HG03103 (cell line): ENCODE data around the gene FEZF1.
"Not testable (repeated sequence)": the region's sequence is repeated elsewhere in the genome, so short reads cannot be mapped to it uniquely, and the experiment has no call there.

Source experiments
- ATAC-seq: cut with Tn5 transposase; IDR thresholded peaks from one replicate; pipeline ENCODE4 v1.9.1; 2021; ENCODE audit warnings: low read depth; ENCODE audit not compliant: unreplicated experiment

FEZF1 gene

DNA sequence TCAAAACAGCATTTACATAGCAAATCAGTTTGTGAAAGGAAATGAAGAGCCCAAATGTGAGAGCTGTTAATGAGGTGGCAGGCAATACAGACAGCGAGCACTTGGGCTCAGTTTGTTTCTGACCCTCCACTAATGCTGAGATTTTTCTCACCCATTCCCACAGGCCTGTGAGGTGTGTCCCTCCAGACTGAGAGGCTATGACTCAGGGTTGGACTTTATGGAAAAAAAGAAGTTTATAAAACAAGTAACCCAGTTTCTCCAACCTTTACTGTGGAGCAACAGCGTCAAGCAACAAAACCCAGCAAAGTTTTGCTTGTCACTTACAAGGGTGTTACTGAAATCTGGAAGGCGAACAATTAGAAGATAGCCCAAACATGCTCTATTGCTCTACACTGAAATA lies 4.9 kb upstream of the FEZF1 start:
- ATAC-seq = no peak

- ATAC-seq = no peak
Measured at GRCh38 chr7:122307228-122307621, 2.7 kb upstream of the FEZF1 start.

DNA sequence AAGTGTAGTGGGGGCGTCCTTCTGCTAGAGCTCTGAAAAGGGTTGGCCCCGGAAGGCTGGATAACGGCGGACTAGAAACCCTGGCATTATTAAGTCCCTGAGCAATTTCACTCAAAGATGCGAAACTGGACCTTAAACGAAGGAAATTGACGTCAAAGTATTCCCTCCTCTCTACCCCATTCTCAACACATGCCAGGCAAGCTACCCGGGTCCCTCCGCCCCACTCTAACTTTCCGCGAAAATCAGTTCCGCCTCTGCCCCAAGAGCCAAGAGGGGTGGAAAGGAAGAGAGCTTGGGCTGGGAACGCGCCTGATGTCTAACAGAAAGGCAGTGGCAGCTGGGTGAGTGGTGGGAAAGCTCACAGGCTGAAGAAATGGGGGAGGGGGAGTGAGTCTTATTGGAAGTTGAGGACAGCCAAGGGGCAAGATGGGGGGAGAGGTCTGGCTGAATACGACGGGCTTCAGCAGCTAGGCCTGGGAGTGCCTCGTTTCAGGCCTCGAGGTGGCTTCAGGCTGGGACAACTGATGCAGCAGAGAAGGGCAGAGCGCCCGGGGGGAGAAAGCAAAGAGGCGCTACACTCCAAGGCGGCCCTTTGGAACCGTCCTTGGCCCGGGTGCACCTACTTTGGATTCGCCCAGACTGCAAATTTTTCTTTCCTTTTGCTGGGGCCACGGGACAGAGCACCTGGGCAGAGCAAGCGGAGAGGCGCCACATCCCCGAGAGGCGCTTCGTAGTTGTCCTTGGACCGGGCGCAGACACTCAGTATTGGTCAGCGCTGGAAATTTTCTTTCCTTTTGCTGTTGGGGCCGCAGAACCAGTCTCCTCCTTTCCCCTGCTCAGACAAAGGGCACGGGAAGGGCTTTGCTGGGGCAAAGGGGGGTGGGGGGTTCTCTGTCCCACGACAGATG lies 2.0 kb upstream of the FEZF1 start:
- ATAC-seq = no peak

DNA sequence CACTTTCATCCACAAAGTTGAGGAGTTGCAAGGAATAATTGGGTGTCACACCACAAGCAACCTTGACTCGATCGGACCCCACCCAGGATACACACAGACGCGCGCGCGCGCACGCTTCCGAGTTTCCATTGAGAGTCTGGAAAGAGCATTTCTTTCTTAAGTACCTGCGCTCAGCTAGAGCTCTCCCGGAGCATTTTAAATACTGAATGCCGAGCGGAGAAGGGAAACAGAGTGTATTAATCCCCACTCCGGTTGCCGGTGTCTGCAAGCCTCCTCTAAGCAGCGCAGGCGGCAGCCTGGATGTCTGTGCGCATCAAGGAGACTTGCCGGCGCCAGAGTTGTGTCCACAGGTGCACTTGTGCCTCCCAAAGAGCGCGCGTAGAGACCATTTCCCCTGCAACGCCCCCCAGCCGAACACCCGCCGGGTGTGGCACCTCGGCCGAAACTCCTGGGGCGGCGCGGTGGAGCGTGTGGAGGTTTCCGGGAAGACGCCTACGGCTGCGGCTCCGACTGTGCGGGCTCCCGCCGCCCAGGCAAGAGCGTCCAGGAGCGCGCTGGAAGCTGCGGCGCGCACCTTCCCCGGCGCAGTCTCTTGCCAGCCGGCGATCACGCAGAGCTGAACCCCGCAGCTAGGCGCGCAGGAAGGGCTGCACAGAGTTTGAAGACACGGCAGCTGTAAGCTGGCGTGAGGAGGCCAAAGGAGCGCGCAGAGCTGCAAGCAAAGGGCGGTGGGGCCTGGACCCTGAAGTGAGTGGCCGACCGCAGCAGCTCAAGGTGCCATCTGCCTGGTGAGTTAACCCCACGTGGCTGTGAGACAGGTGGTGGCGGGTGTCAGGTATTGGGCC lies 1.1 kb upstream of the FEZF1 start:
- ATAC-seq = no peak

GRCh38 chr7:122304996-122305421 lies 459 bp upstream of the FEZF1 start:
- no peak for ATAC-seq

DNA sequence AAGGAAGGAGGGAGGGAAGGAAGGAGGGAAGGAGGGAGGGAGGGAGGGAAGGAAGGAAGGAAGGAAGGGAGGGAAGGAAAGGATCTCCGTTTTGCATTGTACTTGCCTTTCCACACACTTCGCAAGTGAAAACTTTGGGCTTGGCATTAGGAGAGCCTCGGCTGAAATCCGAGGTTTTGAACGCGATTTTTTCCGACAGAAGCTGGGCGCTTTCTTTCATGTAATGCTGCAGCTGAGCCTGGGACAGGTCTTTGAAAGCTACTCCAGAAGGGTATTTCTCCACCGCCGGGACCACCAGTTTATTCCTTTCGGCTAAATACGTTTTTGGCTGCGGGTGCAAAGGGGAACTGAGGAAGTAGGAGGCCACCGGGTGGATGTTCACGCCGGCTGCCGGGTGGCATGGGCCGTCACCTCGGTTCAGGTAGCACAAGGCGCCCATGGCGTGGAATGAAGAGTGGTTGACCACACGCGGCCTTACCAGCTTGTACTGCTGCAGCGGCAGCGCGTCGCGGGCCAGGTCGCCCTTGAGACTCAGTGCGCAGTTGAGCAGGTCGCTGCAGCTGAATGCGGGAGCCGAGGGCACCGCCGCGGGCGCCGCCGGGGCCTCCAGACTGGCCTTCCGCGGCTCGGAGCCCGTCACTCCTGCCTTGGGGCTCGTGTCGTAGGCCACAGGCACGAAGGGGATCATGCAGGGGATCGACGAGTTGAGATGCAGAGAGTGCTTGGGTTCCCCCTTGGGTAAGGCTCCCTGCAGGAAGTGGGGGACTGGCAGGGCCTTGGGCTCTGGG lies 825 bp downstream of the FEZF1 start:
- no peak for ATAC-seq

DNA sequence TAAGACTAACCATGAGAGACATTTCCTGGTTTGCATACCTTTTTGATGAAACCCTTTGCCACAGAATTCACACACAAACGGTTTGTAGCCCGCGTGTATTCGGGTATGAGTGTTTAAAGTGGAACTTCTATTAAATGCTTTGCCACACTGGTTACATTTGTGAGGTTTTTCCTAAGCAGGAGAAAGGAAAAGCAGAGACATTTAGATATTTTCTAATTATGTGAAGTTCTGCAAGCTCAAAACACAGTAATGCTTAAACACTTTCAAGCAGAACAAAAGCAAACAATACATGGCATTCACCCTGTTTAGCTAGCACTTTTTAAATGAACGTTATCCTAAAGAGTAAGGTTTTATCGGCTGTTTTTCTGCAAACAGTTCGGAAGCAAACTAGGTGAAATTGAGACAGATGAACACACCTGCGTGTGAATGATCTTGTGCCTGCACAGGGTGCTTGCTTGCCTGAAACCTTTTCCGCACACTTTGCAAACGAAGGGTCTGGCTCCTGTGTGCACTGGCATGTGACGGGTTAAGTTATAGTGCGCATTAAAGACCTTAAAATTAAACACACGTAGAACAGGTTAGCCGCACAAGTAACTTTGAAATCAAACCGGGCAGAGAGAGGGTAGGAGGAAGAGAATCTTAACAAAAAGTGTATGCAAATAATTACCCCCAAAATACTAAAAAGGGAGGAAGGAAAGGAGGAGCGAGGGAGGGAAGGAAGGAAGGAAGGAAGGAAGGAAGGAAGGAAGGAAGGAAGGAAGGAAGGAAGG lies 1.6 kb downstream of the FEZF1 start:
- ATAC-seq = no peak

DNA sequence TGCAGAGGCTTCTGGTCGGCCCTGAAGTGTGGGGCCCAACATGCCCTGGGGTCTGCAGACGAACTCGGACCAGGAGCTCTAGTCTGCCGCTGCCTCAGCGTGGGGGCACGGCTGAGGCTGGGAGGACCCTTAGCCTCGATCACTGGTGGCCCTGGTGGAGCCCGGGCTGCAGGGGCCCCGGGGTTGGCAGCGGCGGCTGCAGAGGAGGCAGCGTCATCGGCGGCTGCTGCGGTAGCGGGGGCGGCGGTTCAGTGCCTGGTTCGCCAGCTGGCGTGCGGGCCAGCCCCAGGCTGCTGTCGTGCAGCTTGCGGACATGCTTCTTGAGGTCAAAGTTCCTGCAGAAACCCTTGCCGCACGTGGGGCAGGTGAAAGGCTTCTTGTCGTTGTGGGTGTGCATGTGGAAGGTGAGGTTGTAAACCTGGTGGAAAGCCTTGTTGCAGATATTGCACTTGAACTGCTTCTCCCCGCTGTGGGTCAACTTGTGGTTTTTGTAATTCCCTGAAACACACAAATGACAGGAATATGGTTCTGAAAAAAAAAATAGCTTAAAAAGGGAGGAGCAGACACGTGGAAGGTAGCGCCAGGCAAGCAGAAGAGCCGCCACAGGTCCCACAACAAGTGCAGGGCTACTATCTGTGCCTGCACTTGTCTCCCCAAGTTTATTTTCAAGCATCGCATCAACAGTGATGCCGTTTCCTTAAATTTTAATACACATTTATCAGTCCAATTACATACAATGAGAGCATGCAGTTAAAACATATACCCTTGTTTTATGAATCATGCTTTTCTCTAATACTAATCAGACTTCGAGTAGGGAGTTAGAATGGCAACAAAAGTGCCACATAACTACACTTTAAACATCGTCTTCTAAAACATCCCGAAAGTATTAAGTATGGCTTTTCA lies 2.4 kb downstream of the FEZF1 start:
- ATAC-seq = no peak

GRCh38 chr7:122300956-122301833 lies 3.4 kb downstream of the FEZF1 start:
- no peak for ATAC-seq

- ATAC-seq = no peak
Measured at GRCh38 chr7:122300211-122300932, 4.2 kb downstream of the FEZF1 start.

DNA sequence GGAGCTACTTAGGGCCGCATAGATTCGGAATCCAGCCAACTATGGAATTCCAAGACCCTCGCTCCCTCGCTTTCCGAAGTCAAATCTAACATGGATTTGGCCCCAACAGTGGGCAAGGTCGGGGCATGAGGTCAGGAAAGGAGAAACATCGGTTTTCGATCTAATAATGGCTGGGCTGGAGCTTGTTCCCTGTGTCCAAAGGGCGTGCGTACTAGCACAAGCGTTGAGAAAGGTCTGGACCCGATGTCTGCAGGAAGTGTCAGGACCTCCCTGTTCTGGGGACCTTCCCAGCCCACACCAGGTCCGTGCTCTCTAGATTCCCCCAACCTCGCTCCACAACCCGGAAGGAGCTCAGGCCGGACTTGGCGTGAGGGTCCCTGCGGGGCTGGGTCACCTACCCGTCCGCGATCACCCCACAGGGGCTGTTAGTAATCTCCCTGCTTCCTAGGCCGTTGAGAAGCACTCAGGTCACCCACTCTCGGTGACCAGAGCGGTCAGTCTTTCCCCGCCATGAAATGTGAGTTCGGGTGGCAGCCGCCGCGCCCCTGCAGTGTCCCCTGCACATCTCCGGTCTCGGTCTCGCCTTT lies 4.8 kb downstream of the FEZF1 start:
- ATAC-seq = no peak

DNA sequence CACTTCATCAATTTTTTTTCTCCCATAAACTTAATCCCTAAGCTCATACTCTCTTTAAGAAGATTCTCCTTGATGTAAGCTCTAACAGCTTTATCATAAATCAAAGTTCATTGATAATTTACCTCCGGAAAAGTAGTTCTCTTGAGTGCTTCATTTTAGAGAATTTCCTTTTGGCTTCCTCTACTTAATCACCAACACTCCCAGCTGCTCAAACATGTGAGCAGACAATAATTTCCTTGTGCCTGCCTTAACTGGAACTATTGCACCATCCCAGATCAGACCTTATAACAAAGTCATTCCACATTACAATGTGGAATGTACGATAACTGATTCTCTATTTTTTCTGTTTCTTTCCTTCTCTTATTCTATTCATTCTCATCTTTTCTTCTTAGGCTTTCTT lies 5.9 kb downstream of the FEZF1 start:
- no peak for ATAC-seq

DNA sequence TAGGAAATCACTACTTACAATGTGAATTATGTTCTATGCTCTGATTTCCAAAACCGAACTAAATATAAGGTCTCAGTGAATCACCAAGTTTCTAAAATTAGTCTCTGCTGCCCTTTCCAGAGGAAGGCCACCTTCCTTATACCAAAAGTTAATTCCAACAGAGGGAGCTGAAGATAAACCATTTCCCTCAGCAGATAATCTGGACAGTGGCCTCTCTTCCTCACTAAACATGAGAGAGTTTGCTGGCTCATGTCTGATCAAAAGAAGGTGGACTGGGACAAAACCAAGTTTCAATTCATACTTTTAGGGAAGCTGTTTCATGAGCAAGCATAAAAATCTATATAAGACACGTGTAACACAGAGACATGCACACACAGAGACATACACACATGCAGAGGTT lies 6.4 kb downstream of the FEZF1 start:
- ATAC-seq = no peak

GRCh38 chr7:122291189-122291588 lies 13.4 kb downstream of the FEZF1 start:
- no peak for ATAC-seq

- ATAC-seq = no peak
Measured at GRCh38 chr7:122290476-122290875, 14.1 kb downstream of the FEZF1 start.

DNA sequence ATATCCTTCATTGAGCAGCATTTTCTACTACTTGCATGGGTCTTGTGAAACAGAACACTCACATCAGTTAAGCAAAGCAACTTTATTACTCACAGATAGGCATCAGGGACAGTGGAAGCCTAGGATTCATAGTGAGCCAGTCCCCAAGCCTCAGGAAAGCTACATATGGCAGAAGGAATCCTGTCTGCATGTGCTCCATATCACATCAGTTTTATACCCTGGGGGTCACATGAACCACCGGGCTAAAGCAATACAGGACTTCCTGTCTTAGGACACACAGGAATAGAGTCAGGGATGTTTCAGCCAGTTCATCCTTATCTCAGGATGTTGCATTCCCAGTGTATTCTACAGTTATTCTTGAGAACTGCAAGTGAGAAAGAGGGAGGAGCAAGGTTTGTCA lies 15.1 kb downstream of the FEZF1 start:
- no peak for ATAC-seq

DNA sequence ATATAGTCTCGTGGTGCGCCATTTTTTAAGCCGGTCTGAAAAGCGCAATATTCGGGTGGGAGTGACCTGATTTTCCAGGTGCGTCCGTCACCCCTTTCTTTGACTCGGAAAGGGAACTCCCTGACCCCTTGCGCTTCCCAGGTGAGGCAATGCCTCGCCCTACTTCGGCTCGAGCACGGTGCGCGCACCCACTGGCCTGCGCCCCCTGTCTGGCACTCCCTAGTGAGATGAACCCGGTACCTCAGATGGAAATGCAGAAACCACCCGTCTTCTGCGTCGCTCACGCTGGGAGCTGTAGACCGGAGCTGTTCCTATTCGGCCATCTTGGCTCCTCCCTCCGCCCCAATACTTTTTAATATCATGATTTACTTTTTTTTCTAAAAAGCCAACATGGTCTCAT lies 19.9 kb downstream of the FEZF1 start:
- ATAC-seq = not testable (repeated sequence)
